Hematopoietic multipotent progenitor cell (in vitro differentiated cells): ENCODE results near the gene GRK6. TPM values are rescaled to one million over a fixed set of nuclear protein-coding genes. Genes with fewer than 3 reads are reported as not detected.

Source experiments
- DNase-seq, 3 donors: peaks; one replicate each; pipeline ENCODE4 v3.0.0-alpha.2; 2011 to 2015; ENCODE audit warnings: low read depth in 2 of 3, low spot score in 2 of 3
- total RNA-seq: library from RNA; depleted of rRNA; stranded (reverse); fragments of >200 nt; gene quantifications from one replicate; pipeline ENCODE4 v1.2.3, GENCODE V29; 2012

Gene GRK6
- total RNA-seq, 1 donor: 98.0 TPM

DNA sequence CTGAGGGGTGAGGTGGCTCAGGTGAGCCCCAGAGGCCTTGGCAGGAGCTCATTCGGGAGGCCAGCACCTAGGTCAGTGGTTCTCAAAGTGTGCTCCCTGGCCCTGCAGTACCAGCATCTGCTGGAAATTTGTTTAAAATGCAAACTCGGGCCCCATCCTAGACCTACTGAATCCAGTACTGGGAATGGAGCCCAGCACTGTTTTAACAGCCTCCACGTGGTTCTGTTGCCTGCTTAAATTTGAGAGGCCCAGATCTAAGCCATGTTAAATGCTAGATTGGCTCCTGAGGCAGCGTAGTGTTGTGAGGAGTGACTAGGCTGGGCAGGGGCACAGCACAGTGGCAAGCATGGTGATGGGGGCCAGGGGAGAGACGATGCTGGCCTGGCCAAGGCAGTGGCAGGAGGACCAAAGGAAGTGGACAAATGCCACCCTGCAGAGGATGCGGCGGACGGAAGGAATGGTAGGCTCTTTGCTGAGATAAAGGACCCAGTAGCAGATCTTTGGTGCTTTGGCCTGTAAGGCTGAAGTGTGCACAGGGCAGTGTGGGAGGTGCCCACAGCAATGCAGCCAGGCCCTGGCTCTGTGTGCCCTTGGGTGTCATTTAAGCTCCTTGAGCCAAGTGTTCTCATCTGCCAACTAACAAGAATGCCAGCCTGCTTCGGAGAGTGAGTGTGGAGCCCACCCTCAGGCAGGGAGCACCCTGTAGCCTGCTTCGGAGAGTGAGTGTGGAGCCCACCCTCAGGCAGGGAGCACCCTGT is 24.4 kb downstream of the GRK6 start:
- DNase-seq: no peak

DNA sequence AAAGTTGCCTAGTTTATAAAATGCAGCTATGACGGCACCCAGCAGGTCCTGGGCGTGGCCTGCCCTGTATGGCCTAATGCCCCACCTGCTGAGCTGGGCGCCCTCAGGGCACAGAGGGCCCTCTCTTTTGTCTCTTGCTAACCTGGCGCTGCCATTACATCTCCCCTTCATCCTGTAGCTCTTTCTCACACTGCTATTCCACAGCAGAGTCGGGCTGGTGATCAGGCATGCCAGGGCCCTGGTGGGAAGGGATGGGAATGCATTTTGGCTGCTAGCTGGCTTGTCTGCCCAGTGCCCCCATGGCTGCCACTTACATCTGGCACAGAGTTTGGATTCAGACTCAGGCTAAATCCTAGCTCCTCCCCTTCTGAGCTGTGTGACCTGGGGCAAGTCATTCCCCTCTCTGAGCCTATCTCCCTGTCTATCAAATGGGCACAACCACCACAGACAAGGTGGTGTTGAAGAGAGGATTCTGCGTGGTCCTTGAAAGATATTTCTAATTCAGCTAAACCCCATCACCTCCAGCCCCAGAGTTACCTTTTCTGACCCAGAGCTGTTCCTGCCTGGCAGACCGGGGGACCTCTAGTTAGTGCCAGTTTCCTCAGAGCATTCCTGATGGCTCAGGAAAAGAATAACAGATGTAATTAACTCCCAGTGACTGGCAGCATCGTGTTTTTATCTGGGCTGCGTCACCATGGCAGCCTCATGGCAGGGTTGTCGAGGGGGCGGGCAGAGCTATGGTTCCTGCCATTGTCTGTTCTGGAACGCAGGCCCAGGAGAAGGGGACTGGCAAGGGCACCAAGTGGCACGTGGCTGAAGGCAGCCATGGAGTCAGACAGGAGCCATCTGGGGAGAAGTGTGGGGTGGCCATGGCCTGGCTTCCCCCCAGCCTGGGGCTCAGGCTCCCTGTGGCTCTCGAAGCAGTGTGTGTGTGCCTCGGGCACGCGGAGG is 26.5 kb downstream of the GRK6 start:
- DNase-seq: no peak

- peak in 2 of 3 donors; percentile 56 to 86 for DNase-seq
These were observed 27.4 kb downstream of the GRK6 start for GRCh38 chr5:177453852-177454396.

DNA sequence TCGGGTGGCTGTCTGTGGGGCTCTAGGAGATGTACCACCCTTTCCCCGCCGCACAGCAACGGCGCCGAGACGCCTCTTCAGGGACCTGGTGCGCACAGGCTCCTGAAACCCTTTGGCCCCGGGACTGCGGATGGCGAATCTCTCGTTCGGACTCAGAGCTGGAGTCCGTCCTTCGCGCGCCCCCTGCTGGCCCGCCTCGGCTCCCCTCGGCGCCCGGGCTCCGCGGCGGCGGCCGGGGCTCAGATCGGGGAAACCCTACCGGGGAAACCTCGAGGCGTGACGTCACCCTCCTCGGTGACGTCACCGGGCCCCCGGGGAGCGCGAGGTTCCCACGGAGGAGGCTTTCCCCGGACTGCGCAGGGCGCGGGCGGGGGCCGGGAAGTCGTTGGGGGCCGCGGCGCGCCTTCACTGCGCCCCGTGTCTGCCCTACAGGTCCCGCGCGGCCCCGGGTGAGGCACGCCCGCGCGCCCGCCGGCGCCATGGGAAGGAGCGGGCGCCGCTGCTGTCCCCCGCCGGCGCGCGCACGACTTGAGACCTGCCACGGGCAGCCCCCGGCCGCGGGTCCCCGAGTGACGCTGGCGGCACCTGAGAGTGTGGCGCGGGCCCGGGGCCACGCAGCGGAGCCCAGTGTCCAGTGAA is 28.0 kb downstream of the GRK6 start:
- peak; percentile 92 to 100 (median 92) for DNase-seq

- DNase-seq: peak; percentile 81 to 84 (median 84)
These were observed 28.7 kb downstream of the GRK6 start for GRCh38 chr5:177455036-177455660.

DNA sequence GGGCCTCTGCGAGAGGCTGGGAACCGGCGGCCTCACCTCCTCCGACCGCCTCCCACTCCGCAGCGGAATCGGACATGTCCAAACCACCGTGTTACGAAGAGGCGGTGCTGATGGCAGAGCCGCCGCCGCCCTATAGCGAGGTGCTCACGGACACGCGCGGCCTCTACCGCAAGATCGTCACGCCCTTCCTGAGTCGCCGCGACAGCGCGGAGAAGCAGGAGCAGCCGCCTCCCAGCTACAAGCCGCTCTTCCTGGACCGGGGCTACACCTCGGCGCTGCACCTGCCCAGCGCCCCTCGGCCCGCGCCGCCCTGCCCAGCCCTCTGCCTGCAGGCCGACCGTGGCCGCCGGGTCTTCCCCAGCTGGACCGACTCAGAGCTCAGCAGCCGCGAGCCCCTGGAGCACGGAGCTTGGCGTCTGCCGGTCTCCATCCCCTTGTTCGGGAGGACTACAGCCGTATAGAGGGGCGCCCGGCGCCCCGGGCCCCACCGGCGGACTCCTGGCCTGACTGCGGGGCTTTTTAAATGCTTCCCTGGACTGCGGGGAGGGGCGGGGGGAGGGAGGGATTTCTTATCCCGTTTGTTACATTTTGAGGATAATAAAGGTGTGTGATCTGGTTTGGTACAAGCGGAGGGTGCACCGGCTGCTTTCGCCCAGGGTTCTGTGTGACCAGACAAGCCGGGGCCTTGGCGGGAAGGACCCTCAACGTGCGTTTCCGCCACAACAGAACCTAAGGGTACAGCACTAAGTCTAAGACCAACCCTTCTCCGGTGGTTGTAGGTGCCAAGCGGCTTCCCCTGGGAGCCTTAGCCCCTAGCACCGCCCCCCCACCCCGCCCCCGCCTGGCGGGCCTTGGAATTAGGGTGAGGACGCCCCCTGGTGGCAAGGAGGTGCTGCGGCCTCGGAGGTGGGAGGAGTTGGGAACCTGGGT is 29.4 kb downstream of the GRK6 start:
- DNase-seq: peak; percentile 92 to 96 (median 94)

DNA sequence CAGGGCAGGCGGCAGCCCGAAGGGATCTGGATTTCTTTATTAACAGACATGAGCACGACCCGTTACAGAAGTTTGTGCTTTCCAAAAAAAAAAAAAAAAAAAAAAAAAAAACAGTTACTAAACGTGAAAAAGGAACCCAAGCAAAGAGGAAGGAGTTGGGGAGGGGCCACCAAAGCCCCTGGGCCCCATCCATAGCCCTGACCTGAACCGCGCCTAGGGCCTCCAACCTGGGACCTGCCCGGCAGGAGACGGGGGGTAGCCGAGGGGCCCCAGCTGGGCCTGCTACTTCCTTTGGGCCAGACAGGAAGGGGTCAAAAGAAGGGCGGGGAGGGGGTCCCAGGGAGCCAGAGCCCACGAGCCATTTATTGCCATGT is 30.1 kb downstream of the GRK6 start:
- no peak for DNase-seq

DNA sequence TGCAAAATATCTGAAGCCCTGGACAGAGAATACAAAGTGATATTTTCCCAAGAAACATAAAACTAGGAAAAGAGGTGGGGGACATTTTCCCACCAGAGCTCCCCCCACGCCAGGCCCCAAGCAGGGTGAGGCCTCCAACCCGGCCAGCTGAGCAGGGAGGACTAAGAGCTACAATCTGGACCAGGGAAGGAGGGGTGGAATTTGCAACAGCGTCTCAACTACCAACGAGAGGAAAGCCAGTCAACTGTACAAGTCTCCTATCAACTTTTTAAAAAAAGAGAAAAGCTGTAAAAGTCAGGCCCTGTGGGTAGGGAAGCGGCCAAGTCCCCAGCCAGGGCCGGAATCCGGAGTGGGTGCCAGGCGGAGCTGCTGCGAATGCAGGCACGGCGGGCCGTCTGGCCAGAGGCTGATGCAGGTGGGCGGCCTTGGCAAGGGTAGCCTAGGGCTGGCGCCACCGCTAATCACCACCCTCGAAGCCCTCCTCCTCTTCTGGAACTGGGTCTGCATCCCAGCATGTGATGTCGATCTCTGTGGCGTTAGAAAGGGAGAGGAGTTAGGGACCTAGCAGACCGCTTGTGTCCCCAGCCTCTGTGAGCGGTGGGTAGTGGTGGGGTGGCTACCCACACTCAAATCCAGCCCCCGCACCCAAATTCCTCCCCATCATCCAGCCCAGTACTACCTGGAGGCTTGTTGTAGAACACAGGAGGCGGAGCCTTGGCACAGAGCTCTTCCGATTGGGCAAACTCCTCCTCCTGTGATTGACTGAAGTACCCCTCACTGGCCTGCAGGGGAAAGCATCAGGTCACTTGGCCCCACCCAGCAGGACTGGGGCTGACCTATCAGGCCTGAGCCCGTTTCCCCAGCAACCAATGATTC is 30.7 kb downstream of the GRK6 start:
- DNase-seq: peak in 2 of 3 donors; percentile 92 to 96

DNA sequence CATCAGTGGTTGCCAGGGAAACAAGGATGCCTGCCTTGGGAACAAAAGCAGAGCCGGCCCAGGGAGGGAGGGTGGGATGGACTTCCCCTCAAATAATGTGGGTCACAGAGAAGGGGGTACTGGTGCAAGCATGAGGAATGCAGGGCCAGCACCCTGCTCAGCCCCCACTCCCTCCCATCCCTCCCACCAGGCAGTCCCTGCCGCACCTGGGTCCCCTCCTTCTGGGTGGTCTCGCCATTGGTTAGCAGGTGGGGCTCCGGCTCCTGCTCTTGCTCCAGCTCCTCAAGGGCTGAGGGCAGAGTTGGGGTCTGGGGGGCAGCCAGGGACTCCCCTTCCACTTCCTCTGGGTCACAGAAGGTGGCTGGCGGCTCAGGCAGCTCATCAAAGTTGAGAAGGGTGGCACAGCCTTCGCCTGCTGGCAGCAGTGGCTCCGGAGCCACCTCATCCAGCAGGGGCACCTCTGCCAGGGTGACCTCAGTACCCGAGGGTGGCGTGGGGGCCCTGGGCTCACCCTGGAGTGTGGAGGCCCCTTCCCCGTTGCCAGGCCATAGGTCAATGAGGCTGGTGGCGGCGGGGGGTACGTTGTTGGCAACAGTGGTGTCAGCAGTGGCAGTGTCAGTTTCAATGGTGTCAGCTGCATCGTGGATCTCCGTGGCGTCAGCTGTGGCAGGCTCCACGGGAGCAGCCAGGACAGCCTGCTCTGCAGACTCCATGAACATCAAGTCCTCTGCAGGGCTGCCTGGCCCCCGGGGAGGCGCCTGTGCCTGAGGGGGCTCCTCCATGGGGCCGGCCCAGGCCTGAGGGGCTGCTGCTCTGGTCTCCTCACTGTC is 31.6 kb downstream of the GRK6 start:
- no peak for DNase-seq

DNA sequence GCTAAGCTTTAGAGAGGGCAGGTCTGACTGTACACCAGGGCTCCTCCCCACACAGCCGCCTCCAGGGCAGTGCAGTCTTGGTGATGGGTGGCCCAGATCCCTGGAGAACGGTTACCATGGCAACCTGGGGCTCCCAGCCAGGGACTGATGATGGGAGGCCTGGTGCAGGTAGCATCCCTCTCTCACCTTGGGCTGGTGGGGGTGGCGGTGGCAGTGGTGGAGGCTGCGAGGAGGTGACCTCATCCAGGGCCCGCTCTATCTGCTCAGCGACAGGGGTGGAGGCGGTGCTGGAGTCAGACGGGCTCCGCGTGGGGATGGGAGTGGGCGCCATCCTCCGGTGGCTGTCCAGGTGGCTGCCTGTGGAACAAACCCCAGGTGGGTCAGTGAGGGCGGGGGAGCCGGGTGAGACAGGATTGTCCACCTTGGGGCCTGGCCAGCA is 32.5 kb downstream of the GRK6 start:
- DNase-seq: no peak

GRCh38 chr5:177459357-177459756 is 32.9 kb downstream of the GRK6 start:
- no peak for DNase-seq

GRCh38 chr5:177459819-177460628 is 33.5 kb downstream of the GRK6 start:
- no peak for DNase-seq

DNA sequence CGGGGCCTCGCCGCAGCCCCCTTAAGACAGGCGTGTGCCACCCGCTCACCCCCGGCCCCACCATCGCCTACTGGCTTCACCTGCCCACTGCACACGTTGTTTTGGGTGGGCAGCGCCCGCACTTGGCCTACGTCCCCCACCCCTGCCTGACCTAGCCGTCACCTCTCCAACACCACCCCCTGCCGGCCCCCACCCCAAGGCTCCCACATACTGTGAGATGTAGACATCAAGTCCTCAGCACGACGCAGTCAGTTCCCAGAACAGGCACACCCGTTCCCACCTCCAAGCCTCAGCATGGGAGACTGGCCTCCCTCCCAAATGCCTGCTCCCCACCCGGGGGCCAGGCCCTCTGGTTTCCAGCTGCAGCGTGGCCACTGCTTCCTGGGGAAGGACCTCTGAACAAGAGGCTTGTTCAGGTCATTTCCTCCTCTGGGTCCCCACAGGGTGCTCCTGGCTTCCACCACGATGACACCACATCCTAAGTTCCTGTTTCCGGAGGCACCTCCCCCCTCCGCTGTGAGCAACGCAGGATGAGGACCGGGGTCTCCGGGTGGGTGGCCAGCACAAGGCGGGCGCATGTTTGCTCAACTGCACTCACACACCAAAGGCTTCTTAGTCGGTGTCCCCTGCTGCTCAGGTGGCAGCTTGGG is 35.7 kb downstream of the GRK6 start:
- DNase-seq: no peak

- no peak for DNase-seq
These were observed 38.6 kb downstream of the GRK6 start for GRCh38 chr5:177465044-177465443.

DNA sequence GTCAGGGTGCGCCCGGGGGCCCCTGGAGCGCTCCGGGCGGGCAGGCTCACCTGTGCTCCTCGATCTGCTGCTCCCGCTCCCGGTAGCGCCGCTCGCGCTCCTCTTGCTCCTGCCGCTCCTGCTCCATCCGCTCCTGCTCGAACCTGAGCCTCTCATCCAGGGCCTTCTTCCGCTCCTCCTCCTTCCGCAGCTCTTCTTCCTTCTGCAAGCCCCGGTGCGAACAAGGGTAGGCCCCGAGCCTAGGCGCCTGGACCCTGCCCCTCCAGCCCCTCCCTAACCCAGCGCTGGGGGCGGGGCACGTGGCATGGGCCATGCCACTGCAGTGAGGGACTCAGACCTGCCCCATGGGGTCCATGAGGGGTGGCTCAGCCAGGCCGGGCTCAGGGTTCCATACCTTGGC is 40.4 kb downstream of the GRK6 start:
- no peak for DNase-seq

- DNase-seq: no peak
These were observed 41.0 kb downstream of the GRK6 start for GRCh38 chr5:177467436-177467835.
